ENCODE data around the gene TMEM171. TPM values are rescaled to one million over a fixed set of nuclear protein-coding genes. Genes with fewer than 3 reads are reported as not detected.

TMEM171 gene
- total and polyA plus RNA-seq, 2 of the 4 experiments (the other 2 are of a cell fraction), result 3.0 to 5.1 TPM

DNA sequence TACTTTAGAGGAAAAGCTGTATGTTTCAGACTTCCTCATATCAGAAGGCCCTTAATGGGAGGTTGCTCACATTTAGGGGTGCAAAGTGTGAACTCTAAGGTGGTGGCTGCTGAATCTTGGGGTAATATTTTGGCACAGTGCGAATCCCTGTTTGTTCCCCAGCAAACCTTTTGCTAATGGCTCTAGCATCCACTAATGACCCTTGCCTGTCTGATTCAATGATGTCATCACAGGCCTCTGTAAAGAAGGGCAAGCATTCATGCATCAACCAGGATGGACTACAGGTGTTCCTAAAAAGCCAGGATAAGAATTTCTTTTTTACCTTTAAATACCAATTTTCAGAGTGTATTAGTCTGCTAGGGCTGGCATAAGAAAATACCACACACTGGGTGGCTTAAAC is 20.4 kb downstream of the TMEM171 start:
- no TSS peak for BruUV-seq (replicated peaks)

More for the DNA sequence above, 20.4 kb downstream of the TMEM171 start:
- Histone ChIP-seq H3K36me3 (ENCODE audit: control insufficient read depth, insufficient read depth, low read length) (no peaks in the 10 kb centered on the region), H3K4me1 (ENCODE audit: control insufficient read depth, insufficient read depth, low read length) (peaks cover 5% of the 10 kb centered on the region), H3K4me2 (ENCODE audit: low read depth, low read length) (no peak overlapping the region), H3K27ac (ENCODE audit: insufficient read depth, low read length) (no peak overlapping the region), H4K91ac (ENCODE audit: insufficient read depth, low read depth, low read length) (no peak overlapping the region), H3K23ac (ENCODE audit: low read depth, low read length) (no peak overlapping the region), H2AK5ac (ENCODE audit: low read depth, low read length) (no peak overlapping the region), H2BK5ac (ENCODE audit: low read depth, low read length, poor library complexity, severe bottlenecking) (no peak overlapping the region), H2AK9ac (replicated peaks; ENCODE audit: low read depth, low read length, poor library complexity) (no peak overlapping the region), H2BK20ac (ENCODE audit: low read depth, low read length) (no peak overlapping the region), H3K9ac (ENCODE audit: low read depth, low read length) (no peak overlapping the region), H3K9me1 (ENCODE audit: insufficient read depth, low read length) (peaks cover 5% of the 10 kb centered on the region; the same call in 1 of the 2 replicates), H2AFZ (replicated peaks; ENCODE audit: low read length, poor library complexity) (no peak overlapping the region), H3K56ac (ENCODE audit: extremely low read depth, insufficient read depth, low read length) (no peak overlapping the region), H4K8ac (ENCODE audit: low read depth in 2 of 2, low read length in 2 of 2) (no peak overlapping the region), H4K20me1 (ENCODE audit: insufficient read depth, low read length) (no peaks in the 10 kb centered on the region), H3K27me3 (ENCODE audit: control insufficient read depth, insufficient read depth, low read length) (peaks cover 8% of the 10 kb centered on the region), H3K9me3 (ENCODE audit: control insufficient read depth, insufficient read depth, low read length) (no peaks in the 10 kb centered on the region), H3K14ac (replicated peaks; ENCODE audit: low read depth, low read length) (no peak overlapping the region), H2BK120ac (ENCODE audit: low read depth, low read length) (no peak overlapping the region), H4K5ac (ENCODE audit: low read depth, low read length) (no peak overlapping the region), H3K4ac (ENCODE audit: low read depth, low read length) (no peak overlapping the region), H2BK15ac (ENCODE audit: low read depth, low read length) (no peak overlapping the region), H3K79me1 (ENCODE audit: low read depth in 1 of 2, low read length in 2 of 2) (no peaks in the 10 kb centered on the region), H3K18ac (ENCODE audit: low read depth, low read length) (no peak overlapping the region), H3K4me3 (ENCODE audit: insufficient read depth, low read depth, low read length) (no peak overlapping the region)
- CTCF ChIA-PET, result no interaction called here
- POLR2A ChIA-PET (ENCODE audit: unreplicated experiment), result no interaction called here
- DNase-seq, result no peak
- in situ Hi-C loops (cut with MboI; ENCODE audit: low sequenced_read_pairs) (no loop called here), dilution Hi-C loops (cut with HindIII; ENCODE audit: low sequenced_read_pairs, unreplicated experiment) (no loop called here), intact Hi-C loops (cut with micrococcal nuclease) (no loop called here)
- ATAC-seq (ENCODE audit: low read depth), result no peak
- TF ChIP-seq SMC3 (IDR thresholded peaks at IDR 0.05; ENCODE audit: low read depth, low read length), result no peak
- TF ChIP-seq POLR2A (IDR thresholded peaks at IDR 0.05; ENCODE audit: low read depth, low read length), result no peak
- TF ChIP-seq RCOR1 (IDR thresholded peaks at IDR 0.05; ENCODE audit: insufficient replicate concordance, low read length), result no peak
- no peak for TF ChIP-seq RAD21 (IDR thresholded peaks at IDR 0.05; ENCODE audit: low read length)
- TF ChIP-seq CHD1 (IDR thresholded peaks at IDR 0.05; ENCODE audit: low read depth, low read length), result no peak
- no peak for TF ChIP-seq MAZ (IDR thresholded peaks at IDR 0.05; ENCODE audit: borderline replicate concordance, low read depth, low read length)
- TF ChIP-seq ELK1 (IDR thresholded peaks at IDR 0.05; ENCODE audit: borderline replicate concordance, low read depth, low read length), result no peak
- TF ChIP-seq FOS (IDR thresholded peaks at IDR 0.05; ENCODE audit: low read depth, low read length), result no peak
- no CpG with 5 or more reads among the region's 1 CpG for WGBS, 2 experiments (ENCODE audit: extremely low coverage in 2 of 2, insufficient read length in 1 of 2)
